Measurements from ENCODE around the gene ATXN7L3. TPM values are rescaled to one million over a fixed set of nuclear protein-coding genes. Genes with fewer than 3 reads are reported as not detected.

ATXN7L3 gene
- total RNA-seq, 1 donor from 2014 or later = 38.9 TPM

DNA sequence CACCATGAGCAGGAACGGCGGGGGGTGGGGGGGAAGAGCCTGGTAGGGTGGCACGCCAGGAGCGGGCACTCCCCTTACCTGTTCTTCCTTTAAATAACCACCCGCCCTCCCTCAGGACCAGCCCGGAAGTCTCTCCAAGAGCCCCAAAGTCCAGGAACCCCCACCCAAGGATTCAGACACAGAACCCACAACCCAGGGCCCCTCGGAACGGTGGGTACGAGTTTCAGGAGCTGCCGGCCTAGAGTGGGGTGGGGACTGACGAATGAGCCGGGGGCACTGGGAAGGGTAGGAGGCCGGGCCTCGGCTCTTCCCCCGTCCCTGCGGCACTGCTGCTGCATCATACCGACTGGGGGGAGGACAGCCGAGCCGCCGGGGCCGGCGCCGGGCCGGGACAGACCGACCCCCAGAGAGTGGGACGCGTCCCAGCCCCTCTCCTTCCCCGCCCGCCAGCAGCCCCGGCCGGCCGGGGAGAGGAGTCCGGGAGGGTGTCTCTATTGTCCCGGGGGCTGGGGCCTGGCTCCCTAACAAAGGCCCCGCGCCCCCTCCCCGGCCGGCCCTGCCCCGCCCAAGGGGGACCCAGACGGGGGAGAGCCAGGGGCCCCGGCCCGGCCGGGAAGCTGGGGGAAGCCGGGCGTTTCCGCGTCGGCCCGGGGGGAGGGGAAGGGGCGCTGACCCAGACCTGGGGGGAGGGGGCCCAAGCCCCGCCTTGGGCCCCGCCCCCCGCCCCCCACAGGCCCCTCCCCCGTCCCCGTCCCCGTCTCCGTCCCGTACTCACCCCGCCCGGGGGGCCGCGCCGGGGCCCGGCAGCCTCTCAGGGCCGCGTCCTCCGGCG lies 747 bp downstream of the ATXN7L3 start:
- peaks cover 26% of the 10 kb centered on the region for H3K79me2 ChIP-seq (ENCODE audit: low read depth)
- H3K27me3 ChIP-seq = no peaks in the 10 kb centered on the region
- H3K4me1 ChIP-seq = peaks cover 7% of the 10 kb centered on the region
- H3K36me3 ChIP-seq = peaks cover 4% of the 10 kb centered on the region
- TF ChIP-seq EZH2 (IDR thresholded peaks at IDR 0.05) (no peak), EZH2phosphoT487 (IDR thresholded peaks at IDR 0.05) (no peak), CTCF (IDR thresholded peaks at IDR 0.05) (no peak)
- no peaks in the 10 kb centered on the region for H3K9me3 ChIP-seq (ENCODE audit: low read depth)
- peaks cover 24% of the 10 kb centered on the region for H3K4me1 Mint-ChIP-seq
- DNase-seq (ENCODE audit: low spot score) = peak; percentile 89
- peak overlapping the region; percentile 70 for H3K9ac ChIP-seq
- no peak overlapping the region for H2AFZ ChIP-seq (replicated peaks)
- peaks cover 42% of the 10 kb centered on the region for H3F3A ChIP-seq (ENCODE audit: low read depth)
- H3K27me3 Mint-ChIP-seq (ENCODE audit: insufficient read depth, low read depth) = peaks cover 10% of the 10 kb centered on the region
- H4K20me1 ChIP-seq (ENCODE audit: low read depth) = peaks cover 7% of the 10 kb centered on the region
- H3K4me3 Mint-ChIP-seq = peak overlapping the region; percentile 86
- peak overlapping the region; percentile 87 for H3K4me3 ChIP-seq
- no peaks in the 10 kb centered on the region for H3K9me3 Mint-ChIP-seq
- peak overlapping the region; percentile 91 for H3K27ac ChIP-seq
- H3K4me2 ChIP-seq = peak overlapping the region; percentile 94
- H3K36me3 Mint-ChIP-seq = peaks cover 19% of the 10 kb centered on the region
- H3K27ac Mint-ChIP-seq = no peak overlapping the region

DNA sequence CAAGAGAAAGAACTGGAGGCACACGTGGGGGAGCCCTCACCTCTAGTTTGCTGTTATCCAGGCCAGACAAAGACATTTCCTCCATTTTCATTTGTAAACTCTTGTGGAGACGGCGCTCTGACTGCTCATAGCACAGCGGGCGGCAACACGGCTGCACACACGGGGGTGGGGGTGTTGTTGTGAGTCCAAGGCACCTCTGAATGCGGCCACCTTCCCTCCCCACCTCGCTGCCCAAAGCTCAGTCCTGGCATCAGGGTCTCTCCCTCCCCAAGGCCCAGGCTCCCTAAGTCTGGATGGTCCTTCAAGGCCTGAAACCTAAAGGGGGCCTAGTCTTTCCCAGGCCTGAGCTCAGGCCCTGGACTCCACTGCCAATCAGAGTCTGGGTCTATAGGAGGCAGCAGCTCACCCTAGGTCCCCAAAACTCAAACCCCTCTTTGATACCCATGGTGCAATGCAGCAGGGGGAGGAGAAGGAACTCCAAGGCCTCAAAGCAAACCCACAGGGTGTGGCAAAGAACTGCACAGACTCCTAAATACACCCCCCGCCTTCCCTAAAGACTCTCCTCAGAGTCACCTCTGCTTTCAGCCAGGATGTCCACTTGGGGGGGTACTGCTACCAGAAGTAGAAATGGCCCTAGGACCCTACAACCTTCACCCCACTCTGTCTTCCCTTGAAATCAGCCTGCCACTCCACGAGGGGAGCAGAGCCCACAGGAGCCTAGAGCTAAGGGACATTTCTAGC lies 1.5 kb downstream of the ATXN7L3 start:
- Histone ChIP-seq H3K79me2 (ENCODE audit: low read depth) (peaks cover 26% of the 10 kb centered on the region), H3K9ac (peak overlapping the region; percentile 70), H3K9me3 (ENCODE audit: low read depth) (no peaks in the 10 kb centered on the region), H3K27ac (peak overlapping the region; percentile 11), H3K36me3 (peaks cover 4% of the 10 kb centered on the region), H2AFZ (replicated peaks) (no peak overlapping the region), H3K27me3 (no peaks in the 10 kb centered on the region), H3K4me3 (peak overlapping the region; percentile 87), H4K20me1 (ENCODE audit: low read depth) (peaks cover 7% of the 10 kb centered on the region), H3F3A (ENCODE audit: low read depth) (peaks cover 35% of the 10 kb centered on the region), H3K4me1 (peaks cover 7% of the 10 kb centered on the region), H3K4me2 (peak overlapping the region; percentile 94)
- peak; percentile 45 for DNase-seq (ENCODE audit: low spot score)
- TF ChIP-seq EZH2 (IDR thresholded peaks at IDR 0.05) (no peak), CTCF (IDR thresholded peaks at IDR 0.05) (no peak), EZH2phosphoT487 (IDR thresholded peaks at IDR 0.05) (no peak)
- Mint-ChIP-seq H3K9me3 (no peaks in the 10 kb centered on the region), H3K27ac (peak overlapping the region; percentile 42), H3K27me3 (ENCODE audit: insufficient read depth, low read depth) (peaks cover 8% of the 10 kb centered on the region), H3K4me1 (peaks cover 19% of the 10 kb centered on the region), H3K36me3 (peaks cover 19% of the 10 kb centered on the region), H3K4me3 (peak overlapping the region; percentile 86)

DNA sequence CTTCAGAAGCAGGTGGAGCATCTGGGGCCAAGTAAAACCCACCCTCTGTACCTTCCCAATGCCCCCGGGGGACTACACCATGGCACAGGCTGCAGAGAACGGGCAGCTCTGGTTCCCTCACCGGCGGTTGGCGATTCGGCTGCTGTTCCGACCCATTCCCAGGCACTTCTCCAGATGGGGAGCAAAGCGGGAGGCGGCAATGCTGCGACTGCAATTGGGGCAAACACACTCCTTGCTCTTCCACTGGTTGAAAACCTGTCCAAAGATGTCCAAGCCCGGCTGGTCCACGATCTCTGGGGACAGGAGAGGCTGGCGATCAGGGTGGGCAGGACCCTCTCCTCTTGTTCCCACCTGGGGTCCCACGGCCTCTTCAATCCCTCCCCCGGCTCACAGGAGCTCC lies 2.6 kb downstream of the ATXN7L3 start:
- Mint-ChIP-seq H3K4me1 (peaks cover 19% of the 10 kb centered on the region), H3K4me3 (peak overlapping the region; percentile 86)

More for the DNA sequence above, 2.6 kb downstream of the ATXN7L3 start:
- peaks cover 19% of the 10 kb centered on the region for H3K36me3 Mint-ChIP-seq
- Histone ChIP-seq H3K9ac (no peak overlapping the region), H2AFZ (replicated peaks) (no peak overlapping the region), H3K4me3 (no peak overlapping the region), H4K20me1 (ENCODE audit: low read depth) (peaks cover 7% of the 10 kb centered on the region), H3K27ac (no peak overlapping the region), H3K9me3 (ENCODE audit: low read depth) (no peaks in the 10 kb centered on the region), H3K36me3 (peaks cover 4% of the 10 kb centered on the region), H3K27me3 (no peaks in the 10 kb centered on the region), H3F3A (ENCODE audit: low read depth) (peaks cover 39% of the 10 kb centered on the region), H3K79me2 (ENCODE audit: low read depth) (peaks cover 26% of the 10 kb centered on the region), H3K4me2 (no peak overlapping the region), H3K4me1 (peaks cover 7% of the 10 kb centered on the region)
- DNase-seq (ENCODE audit: low spot score) = no peak
- TF ChIP-seq CTCF (IDR thresholded peaks at IDR 0.05) (no peak), EZH2 (IDR thresholded peaks at IDR 0.05) (no peak), EZH2phosphoT487 (IDR thresholded peaks at IDR 0.05) (no peak)
- no peak overlapping the region for H3K27ac Mint-ChIP-seq
- no peaks in the 10 kb centered on the region for H3K9me3 Mint-ChIP-seq
- H3K27me3 Mint-ChIP-seq (ENCODE audit: insufficient read depth, low read depth) = peaks cover 7% of the 10 kb centered on the region

Measured in neural progenitor cell (in vitro differentiated cells).